B cell (primary cell): ENCODE results near the gene OIT3.

Source experiments
- CTCF ChIP-seq: fragments of 200-600 bp; IDR thresholded peaks from one replicate; pipeline ENCODE4 v1.8.0; 2022; ENCODE audit warnings: antibody characterized with exemption, mild to moderate bottlenecking
- EZH2 ChIP-seq: IDR thresholded peaks from 2 replicates; pipeline ENCODE4 v1.6.1; 2012; ENCODE audit warnings: borderline replicate concordance, low read depth, mild to moderate bottlenecking, moderate library complexity, low read length; ENCODE audit not compliant: insufficient read depth, poor library complexity, severe bottlenecking

GRCh38 chr10:72954596-72955554 lies 61.3 kb downstream of the OIT3 start, which contains the start of gene PLA2G12B:
- TF ChIP-seq EZH2 (no peak), CTCF (no peak)
